PC-3 (cell line): ENCODE measurements around the gene EID3.

ENCODE experiments used
- CTCF ChIP-seq: fragments of 300-600 bp; sonication (generic); conservative IDR thresholded peaks from 2 replicates; pipeline ENCODE4 v1.5.1; 2017; ENCODE audit warnings: antibody characterized with exemption, low read depth, mild to moderate bottlenecking, low read length
- EZH2 ChIP-seq: fragments of 300-600 bp; sonication (generic); IDR thresholded peaks from one replicate; pipeline ENCODE4 v1.6.1; 2017; ENCODE audit warnings: antibody characterized with exemption, mild to moderate bottlenecking, low read length; ENCODE audit not compliant: unreplicated experiment
- EZH2phosphoT487 ChIP-seq: fragments of 300-600 bp; sonication (generic); IDR thresholded peaks from 2 replicates; pipeline ENCODE4 v1.6.1; 2018; ENCODE audit warnings: mild to moderate bottlenecking, antibody characterized with exemption, low read length, borderline replicate concordance

GRCh38 chr12:104280717-104281458, 22.7 kb upstream of the EID3 start:
- no peak for TF ChIP-seq CTCF
- no peak for TF ChIP-seq EZH2phosphoT487
- TF ChIP-seq EZH2: no peak
